Ovary (tissue), 1 donor: ENCODE data around the gene LIPC.

Experiments
- EP300 ChIP-seq: sonication (generic); formaldehyde crosslinking; IDR thresholded peaks from one replicate; pipeline ENCODE4 v1.6.1; 2017; ENCODE audit warnings: antibody characterized with exemption
- POLR2A ChIP-seq: fragments of 450-650 bp; IDR thresholded peaks from one replicate; pipeline ENCODE4 v1.6.1; 2017; ENCODE audit warnings: antibody characterized with exemption, mild to moderate bottlenecking, moderate library complexity

- no peak for TF ChIP-seq POLR2A
- TF ChIP-seq EP300, result no peak
Observed at GRCh38 chr15:58476525-58477162, 44.9 kb downstream of the LIPC start.
